Measurements from ENCODE around the gene ZNF516.

ZNF516 gene

DNA sequence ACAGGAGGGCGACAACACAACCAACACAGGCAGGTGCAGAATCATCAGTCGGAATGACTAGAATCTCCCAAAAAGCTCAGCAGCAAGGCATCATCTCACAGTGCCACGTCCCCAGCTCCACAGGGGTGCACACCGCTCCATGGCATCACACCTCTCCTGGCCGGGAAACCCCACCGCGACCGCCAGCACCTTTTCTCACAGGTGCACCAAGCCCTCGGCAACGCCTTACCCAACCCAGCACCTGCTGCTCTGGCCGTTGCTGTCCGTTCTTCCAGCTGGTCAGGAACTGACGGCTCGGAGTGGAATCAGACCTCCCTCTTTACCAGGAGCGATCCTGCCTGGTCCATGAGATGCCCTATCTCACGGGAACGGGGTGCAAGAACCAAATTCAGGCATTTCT, 61.3 kb downstream of the ZNF516 start:
- CTCF ChIA-PET, result no interaction called here
- H3K9me3 ChIP-seq (ENCODE audit: control insufficient read depth, insufficient read depth, low read depth, low read length), result no peaks in the 10 kb centered on the region
- TF ChIP-seq RBAK (tag by site-specific recombination; IDR thresholded peaks at IDR 0.05) (no peak), ZNF16 (tag by site-specific recombination; IDR thresholded peaks at IDR 0.05; ENCODE audit: low read depth) (no peak), ZBTB7A (tag by site-specific recombination; IDR thresholded peaks at IDR 0.05; ENCODE audit: low read depth) (no peak), ZNF175 (tag by site-specific recombination; IDR thresholded peaks at IDR 0.05) (no peak), ZNF341 (tag by site-specific recombination; IDR thresholded peaks at IDR 0.05; ENCODE audit: low read depth) (no peak), ZNF302 (tag by site-specific recombination; IDR thresholded peaks at IDR 0.05; ENCODE audit: low read depth) (no peak), ZNF416 (tag by site-specific recombination; IDR thresholded peaks at IDR 0.05) (no peak), ZNF391 (tag by site-specific recombination; IDR thresholded peaks at IDR 0.05; ENCODE audit: borderline replicate concordance, low read depth) (no peak), YY2 (tag by site-specific recombination; IDR thresholded peaks at IDR 0.05) (no peak), ZNF571 (tag by site-specific recombination; IDR thresholded peaks at IDR 0.05) (no peak), ZNF843 (tag by site-specific recombination; IDR thresholded peaks at IDR 0.05) (no peak), ZNF350 (tag by site-specific recombination; IDR thresholded peaks at IDR 0.05) (no peak), ZNF473 (tag by site-specific recombination; IDR thresholded peaks at IDR 0.05) (no peak)
- TF ChIP-seq, protein P1, sequence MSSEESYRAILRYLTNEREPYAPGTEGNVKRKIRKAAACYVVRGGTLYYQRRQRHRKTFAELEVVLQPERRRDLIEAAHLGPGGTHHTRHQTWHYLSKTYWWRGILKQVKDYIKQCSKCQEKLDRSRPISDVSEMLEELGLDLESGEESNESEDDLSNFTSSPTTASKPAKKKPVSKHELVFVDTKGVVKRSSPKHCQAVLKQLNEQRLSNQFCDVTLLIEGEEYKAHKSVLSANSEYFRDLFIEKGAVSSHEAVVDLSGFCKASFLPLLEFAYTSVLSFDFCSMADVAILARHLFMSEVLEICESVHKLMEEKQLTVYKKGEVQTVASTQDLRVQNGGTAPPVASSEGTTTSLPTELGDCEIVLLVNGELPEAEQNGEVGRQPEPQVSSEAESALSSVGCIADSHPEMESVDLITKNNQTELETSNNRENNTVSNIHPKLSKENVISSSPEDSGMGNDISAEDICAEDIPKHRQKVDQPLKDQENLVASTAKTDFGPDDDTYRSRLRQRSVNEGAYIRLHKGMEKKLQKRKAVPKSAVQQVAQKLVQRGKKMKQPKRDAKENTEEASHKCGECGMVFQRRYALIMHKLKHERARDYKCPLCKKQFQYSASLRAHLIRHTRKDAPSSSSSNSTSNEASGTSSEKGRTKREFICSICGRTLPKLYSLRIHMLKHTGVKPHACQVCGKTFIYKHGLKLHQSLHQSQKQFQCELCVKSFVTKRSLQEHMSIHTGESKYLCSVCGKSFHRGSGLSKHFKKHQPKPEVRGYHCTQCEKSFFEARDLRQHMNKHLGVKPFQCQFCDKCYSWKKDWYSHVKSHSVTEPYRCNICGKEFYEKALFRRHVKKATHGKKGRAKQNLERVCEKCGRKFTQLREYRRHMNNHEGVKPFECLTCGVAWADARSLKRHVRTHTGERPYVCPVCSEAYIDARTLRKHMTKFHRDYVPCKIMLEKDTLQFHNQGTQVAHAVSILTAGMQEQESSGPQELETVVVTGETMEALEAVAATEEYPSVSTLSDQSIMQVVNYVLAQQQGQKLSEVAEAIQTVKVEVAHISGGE (tag by site-specific recombination; conservative IDR thresholded peaks at IDR 0.05; ENCODE audit: low read depth), result no peak
- TF ChIP-seq, protein P2, sequence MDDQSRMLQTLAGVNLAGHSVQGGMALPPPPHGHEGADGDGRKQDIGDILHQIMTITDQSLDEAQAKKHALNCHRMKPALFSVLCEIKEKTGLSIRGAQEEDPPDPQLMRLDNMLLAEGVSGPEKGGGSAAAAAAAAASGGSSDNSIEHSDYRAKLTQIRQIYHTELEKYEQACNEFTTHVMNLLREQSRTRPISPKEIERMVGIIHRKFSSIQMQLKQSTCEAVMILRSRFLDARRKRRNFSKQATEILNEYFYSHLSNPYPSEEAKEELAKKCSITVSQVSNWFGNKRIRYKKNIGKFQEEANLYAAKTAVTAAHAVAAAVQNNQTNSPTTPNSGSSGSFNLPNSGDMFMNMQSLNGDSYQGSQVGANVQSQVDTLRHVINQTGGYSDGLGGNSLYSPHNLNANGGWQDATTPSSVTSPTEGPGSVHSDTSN (CRISPR knock-in tag; IDR thresholded peaks at IDR 0.05), result no peak
- TF ChIP-seq, protein P3, sequence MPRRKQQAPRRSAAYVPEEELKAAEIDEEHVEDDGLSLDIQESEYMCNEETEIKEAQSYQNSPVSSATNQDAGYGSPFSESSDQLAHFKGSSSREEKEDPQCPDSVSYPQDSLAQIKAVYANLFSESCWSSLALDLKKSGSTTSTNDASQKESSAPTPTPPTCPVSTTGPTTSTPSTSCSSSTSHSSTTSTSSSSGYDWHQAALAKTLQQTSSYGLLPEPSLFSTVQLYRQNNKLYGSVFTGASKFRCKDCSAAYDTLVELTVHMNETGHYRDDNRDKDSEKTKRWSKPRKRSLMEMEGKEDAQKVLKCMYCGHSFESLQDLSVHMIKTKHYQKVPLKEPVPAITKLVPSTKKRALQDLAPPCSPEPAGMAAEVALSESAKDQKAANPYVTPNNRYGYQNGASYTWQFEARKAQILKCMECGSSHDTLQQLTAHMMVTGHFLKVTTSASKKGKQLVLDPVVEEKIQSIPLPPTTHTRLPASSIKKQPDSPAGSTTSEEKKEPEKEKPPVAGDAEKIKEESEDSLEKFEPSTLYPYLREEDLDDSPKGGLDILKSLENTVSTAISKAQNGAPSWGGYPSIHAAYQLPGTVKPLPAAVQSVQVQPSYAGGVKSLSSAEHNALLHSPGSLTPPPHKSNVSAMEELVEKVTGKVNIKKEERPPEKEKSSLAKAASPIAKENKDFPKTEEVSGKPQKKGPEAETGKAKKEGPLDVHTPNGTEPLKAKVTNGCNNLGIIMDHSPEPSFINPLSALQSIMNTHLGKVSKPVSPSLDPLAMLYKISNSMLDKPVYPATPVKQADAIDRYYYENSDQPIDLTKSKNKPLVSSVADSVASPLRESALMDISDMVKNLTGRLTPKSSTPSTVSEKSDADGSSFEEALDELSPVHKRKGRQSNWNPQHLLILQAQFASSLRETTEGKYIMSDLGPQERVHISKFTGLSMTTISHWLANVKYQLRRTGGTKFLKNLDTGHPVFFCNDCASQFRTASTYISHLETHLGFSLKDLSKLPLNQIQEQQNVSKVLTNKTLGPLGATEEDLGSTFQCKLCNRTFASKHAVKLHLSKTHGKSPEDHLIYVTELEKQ (tag by site-specific recombination; IDR thresholded peaks at IDR 0.05; ENCODE audit: borderline replicate concordance), result no peak
- TF ChIP-seq, protein P4, sequence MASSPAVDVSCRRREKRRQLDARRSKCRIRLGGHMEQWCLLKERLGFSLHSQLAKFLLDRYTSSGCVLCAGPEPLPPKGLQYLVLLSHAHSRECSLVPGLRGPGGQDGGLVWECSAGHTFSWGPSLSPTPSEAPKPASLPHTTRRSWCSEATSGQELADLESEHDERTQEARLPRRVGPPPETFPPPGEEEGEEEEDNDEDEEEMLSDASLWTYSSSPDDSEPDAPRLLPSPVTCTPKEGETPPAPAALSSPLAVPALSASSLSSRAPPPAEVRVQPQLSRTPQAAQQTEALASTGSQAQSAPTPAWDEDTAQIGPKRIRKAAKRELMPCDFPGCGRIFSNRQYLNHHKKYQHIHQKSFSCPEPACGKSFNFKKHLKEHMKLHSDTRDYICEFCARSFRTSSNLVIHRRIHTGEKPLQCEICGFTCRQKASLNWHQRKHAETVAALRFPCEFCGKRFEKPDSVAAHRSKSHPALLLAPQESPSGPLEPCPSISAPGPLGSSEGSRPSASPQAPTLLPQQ (tag by site-specific recombination; IDR thresholded peaks at IDR 0.05), result no peak
- TF ChIP-seq, protein P5, sequence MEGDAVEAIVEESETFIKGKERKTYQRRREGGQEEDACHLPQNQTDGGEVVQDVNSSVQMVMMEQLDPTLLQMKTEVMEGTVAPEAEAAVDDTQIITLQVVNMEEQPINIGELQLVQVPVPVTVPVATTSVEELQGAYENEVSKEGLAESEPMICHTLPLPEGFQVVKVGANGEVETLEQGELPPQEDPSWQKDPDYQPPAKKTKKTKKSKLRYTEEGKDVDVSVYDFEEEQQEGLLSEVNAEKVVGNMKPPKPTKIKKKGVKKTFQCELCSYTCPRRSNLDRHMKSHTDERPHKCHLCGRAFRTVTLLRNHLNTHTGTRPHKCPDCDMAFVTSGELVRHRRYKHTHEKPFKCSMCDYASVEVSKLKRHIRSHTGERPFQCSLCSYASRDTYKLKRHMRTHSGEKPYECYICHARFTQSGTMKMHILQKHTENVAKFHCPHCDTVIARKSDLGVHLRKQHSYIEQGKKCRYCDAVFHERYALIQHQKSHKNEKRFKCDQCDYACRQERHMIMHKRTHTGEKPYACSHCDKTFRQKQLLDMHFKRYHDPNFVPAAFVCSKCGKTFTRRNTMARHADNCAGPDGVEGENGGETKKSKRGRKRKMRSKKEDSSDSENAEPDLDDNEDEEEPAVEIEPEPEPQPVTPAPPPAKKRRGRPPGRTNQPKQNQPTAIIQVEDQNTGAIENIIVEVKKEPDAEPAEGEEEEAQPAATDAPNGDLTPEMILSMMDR (tag by site-specific recombination; IDR thresholded peaks at IDR 0.05), result no peak
- H3K4me1 ChIP-seq (ENCODE audit: control insufficient read depth, insufficient read depth, low read length), result no peaks in the 10 kb centered on the region
- POLR2A ChIA-PET, result no interaction called here
- no peak overlapping the region for H3K4me3 ChIP-seq (ENCODE audit: low read depth, low read length)
- peaks cover 0 to 41% of the 10 kb centered on the region in 2 experiments; a peak in 1 of 3 replicates for H3K36me3 ChIP-seq (ENCODE audit: control insufficient read depth in 2 of 2, insufficient read depth in 1 of 2, low read length in 2 of 2)
- H3K27ac ChIP-seq (ENCODE audit: extremely low read depth, low read depth, low read length), result no peak overlapping the region

Data from HEK293 (cell line).